WERI-Rb-1 (cell line): ENCODE measurements around the gene TRAFD1.

Source experiments
- DNase-seq: peaks from one replicate; pipeline ENCODE4 v3.0.0-alpha.2; 2020
- H3K27ac ChIP-seq: fragments of 250-450 bp; sonication (Bioruptor Pico); 2 replicates; pipeline ENCODE4 v1.5.1; 2020; ENCODE audit warnings: mild to moderate bottlenecking, moderate library complexity
- H3K27me3 ChIP-seq: fragments of 250-450 bp; sonication (Bioruptor Pico); 2 replicates; pipeline ENCODE4 v1.5.1; 2021; ENCODE audit warnings: mild to moderate bottlenecking, low read depth, moderate library complexity; ENCODE audit not compliant: insufficient read depth, severe bottlenecking
- H3K36me3 ChIP-seq: fragments of 250-450 bp; sonication (Bioruptor Pico); 2 replicates; pipeline ENCODE4 v1.5.1; 2020; ENCODE audit warnings: mild to moderate bottlenecking, moderate library complexity
- H3K4me3 ChIP-seq: 2 replicates; pipeline ENCODE4 v1.5.1; 2011; ENCODE audit warnings: low read depth, mild to moderate bottlenecking, control low read depth, low read length
- H3K9me3 ChIP-seq: fragments of 250-450 bp; sonication (Bioruptor Pico); 2 replicates; pipeline ENCODE4 v1.5.1; 2021; ENCODE audit warnings: mild to moderate bottlenecking, moderate library complexity; ENCODE audit not compliant: severe bottlenecking
- TF ChIP-seq, protein P1 (sequence below): IDR thresholded peaks from 2 replicates; pipeline ENCODE4 v1.5.1; 2011; ENCODE audit warnings: low read depth, mild to moderate bottlenecking, control low read depth, inconsistent platforms, low read length

The TRAFD1 gene

GRCh38 chr12:112124918-112125249 is 476 bp upstream of the TRAFD1 start:
- TF ChIP-seq, protein P1, sequence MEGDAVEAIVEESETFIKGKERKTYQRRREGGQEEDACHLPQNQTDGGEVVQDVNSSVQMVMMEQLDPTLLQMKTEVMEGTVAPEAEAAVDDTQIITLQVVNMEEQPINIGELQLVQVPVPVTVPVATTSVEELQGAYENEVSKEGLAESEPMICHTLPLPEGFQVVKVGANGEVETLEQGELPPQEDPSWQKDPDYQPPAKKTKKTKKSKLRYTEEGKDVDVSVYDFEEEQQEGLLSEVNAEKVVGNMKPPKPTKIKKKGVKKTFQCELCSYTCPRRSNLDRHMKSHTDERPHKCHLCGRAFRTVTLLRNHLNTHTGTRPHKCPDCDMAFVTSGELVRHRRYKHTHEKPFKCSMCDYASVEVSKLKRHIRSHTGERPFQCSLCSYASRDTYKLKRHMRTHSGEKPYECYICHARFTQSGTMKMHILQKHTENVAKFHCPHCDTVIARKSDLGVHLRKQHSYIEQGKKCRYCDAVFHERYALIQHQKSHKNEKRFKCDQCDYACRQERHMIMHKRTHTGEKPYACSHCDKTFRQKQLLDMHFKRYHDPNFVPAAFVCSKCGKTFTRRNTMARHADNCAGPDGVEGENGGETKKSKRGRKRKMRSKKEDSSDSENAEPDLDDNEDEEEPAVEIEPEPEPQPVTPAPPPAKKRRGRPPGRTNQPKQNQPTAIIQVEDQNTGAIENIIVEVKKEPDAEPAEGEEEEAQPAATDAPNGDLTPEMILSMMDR, result no peak
- Histone ChIP-seq H3K27ac (no peak overlapping the region), H3K4me3 (no peak overlapping the region), H3K9me3 (no peaks in the 10 kb centered on the region), H3K27me3 (no peaks in the 10 kb centered on the region), H3K36me3 (no peaks in the 10 kb centered on the region)
- no peak for DNase-seq

GRCh38 chr12:112126000-112126438 is 659 bp downstream of the TRAFD1 start:
- H3K9me3 ChIP-seq, result no peaks in the 10 kb centered on the region
- H3K36me3 ChIP-seq, result no peaks in the 10 kb centered on the region
- H3K27ac ChIP-seq, result peak overlapping the region; percentile 35
- H3K4me3 ChIP-seq, result peak overlapping the region; percentile 86
- TF ChIP-seq, protein P1, result no peak
- DNase-seq, result no peak
- H3K27me3 ChIP-seq, result no peaks in the 10 kb centered on the region

DNA sequence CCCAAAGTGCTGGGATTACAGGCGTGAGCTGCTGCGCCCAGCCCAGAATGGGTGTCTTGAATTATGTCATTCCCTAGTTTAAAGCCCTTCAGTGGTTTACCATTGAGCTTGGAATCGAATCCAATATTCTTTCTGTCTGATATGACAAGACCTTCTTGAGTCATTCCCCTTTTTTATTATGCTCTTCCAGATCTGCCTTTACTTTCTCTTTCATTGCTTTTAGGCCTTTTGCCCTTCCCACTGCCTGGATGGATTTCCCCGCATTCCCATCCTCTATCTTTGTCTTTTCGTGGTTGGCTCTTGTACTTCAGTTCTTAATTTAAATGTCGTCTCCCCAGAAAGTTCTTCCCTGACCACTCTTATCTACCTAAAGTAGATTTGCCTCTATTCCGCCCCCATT is 1.6 kb downstream of the TRAFD1 start:
- no peak overlapping the region for H3K27ac ChIP-seq
- H3K36me3 ChIP-seq, result no peaks in the 10 kb centered on the region
- H3K27me3 ChIP-seq, result no peaks in the 10 kb centered on the region
- DNase-seq, result no peak
- TF ChIP-seq, protein P1, result no peak
- H3K9me3 ChIP-seq, result no peaks in the 10 kb centered on the region
- H3K4me3 ChIP-seq, result no peak overlapping the region

- Histone ChIP-seq H3K27me3 (no peaks in the 10 kb centered on the region), H3K9me3 (no peaks in the 10 kb centered on the region), H3K4me3 (no peak overlapping the region), H3K27ac (no peak overlapping the region), H3K36me3 (peaks cover 9% of the 10 kb centered on the region)
- no peak for DNase-seq
- TF ChIP-seq, protein P1, result no peak
Observed at GRCh38 chr12:112130441-112130998, 5.2 kb downstream of the TRAFD1 start.

DNA sequence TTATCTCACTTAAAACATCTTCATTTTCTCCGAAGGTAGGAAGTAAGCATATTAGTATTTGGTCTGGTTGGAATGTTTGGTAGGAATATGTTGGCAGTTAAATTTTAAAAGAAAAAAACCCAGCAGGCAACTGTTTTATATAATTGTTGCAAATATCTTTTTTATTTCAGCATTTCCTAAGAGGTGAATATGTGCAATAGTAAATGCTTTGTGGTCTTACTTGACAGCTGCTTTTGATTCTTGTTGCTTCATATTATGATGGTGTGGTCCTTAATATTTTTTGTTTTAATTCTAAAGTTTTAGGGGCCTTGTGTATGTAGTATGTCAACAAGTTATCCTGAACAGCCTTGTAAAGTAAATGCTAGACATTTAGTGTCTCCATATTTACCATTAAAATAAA is 6.3 kb downstream of the TRAFD1 start:
- Histone ChIP-seq H3K9me3 (no peaks in the 10 kb centered on the region), H3K4me3 (no peak overlapping the region), H3K27me3 (no peaks in the 10 kb centered on the region), H3K27ac (no peak overlapping the region), H3K36me3 (peaks cover 15% of the 10 kb centered on the region)
- DNase-seq, result no peak
- TF ChIP-seq, protein P1, result no peak

- Histone ChIP-seq H3K36me3 (peaks cover 22% of the 10 kb centered on the region), H3K27ac (no peak overlapping the region), H3K4me3 (no peak overlapping the region), H3K9me3 (no peaks in the 10 kb centered on the region), H3K27me3 (no peaks in the 10 kb centered on the region)
- TF ChIP-seq, protein P1, result no peak
- DNase-seq, result no peak
Observed at GRCh38 chr12:112133418-112133817, 8.1 kb downstream of the TRAFD1 start.
